Measurements from ENCODE around the gene TYSND1. TPM values are rescaled to one million over a fixed set of nuclear protein-coding genes. Genes with fewer than 3 reads are reported as not detected.

TYSND1 gene
- total RNA-seq, 1 donor: 12.1 TPM

- H3K4me3 ChIP-seq (ENCODE audit: low read depth, low read length): peak overlapping the region; percentile 68
- TF ChIP-seq CTCF (IDR thresholded peaks at IDR 0.05; ENCODE audit: insufficient read depth, low read depth, low read length): no peak
- DNase-seq (ENCODE audit: low read depth): no peak
These were observed 2.0 kb downstream of the TYSND1 start for GRCh38 chr10:70144372-70145110.

DNA sequence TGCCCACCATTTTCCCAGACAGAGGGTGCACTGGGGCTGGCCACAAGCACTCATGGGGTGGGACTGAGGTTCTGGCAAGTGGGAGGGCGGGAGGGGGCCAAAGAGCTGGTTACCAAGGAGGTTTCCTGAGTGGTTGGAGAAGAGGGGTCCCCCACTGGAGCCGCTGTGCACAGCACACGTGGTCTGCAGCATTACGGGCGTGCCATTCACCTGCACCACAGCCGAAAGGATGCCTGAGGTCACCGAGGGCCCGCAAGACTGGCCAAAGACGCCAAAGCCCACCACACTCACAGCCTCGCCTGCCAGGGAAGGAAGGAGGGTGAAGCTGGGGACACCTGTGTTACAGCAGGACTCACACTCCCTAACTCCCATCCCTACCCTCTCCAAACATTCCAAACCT lies 3.9 kb downstream of the TYSND1 start:
- DNase-seq (ENCODE audit: low read depth): no peak

DNA sequence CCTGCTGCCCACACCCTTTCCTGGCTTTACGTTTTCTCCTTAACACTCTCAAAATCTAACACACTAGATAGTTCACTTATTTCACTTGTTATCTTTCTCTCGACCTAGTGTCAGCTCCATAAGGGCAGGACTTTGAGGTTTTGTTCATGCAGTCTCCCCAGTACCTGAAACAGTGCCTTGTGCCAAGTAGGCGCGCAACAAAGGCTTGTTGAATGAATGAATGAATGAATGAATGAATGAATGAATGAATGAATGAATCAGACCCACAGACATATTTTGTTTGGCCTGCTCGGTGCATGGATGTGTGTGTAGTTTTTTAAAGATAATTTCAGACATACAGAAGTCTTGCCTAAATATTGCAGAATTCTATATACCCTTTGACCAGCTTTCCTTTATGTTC lies 6.2 kb downstream of the TYSND1 start:
- DNase-seq (ENCODE audit: low read depth): no peak
- no peak for TF ChIP-seq CTCF (IDR thresholded peaks at IDR 0.05; ENCODE audit: insufficient read depth, low read depth, low read length)
- H3K4me3 ChIP-seq (ENCODE audit: low read depth, low read length): no peak overlapping the region

More for the DNA sequence above, 3.9 kb downstream of the TYSND1 start:
- TF ChIP-seq CTCF (IDR thresholded peaks at IDR 0.05; ENCODE audit: insufficient read depth, low read depth, low read length): no peak
- H3K4me3 ChIP-seq (ENCODE audit: low read depth, low read length): no peak overlapping the region

- H3K4me3 ChIP-seq (ENCODE audit: low read depth, low read length): no peak overlapping the region
- DNase-seq (ENCODE audit: low read depth): no peak
- TF ChIP-seq CTCF (IDR thresholded peaks at IDR 0.05; ENCODE audit: insufficient read depth, low read depth, low read length): no peak
These were observed 6.6 kb downstream of the TYSND1 start for GRCh38 chr10:70139997-70140250.

GRCh38 chr10:70139151-70139996 lies 7.1 kb downstream of the TYSND1 start:
- DNase-seq (ENCODE audit: low read depth): no peak
- no peak overlapping the region for H3K4me3 ChIP-seq (ENCODE audit: low read depth, low read length)
- no peak for TF ChIP-seq CTCF (IDR thresholded peaks at IDR 0.05; ENCODE audit: insufficient read depth, low read depth, low read length)

- no peak overlapping the region for H3K4me3 ChIP-seq (ENCODE audit: low read depth, low read length)
- no peak for TF ChIP-seq CTCF (IDR thresholded peaks at IDR 0.05; ENCODE audit: insufficient read depth, low read depth, low read length)
- DNase-seq (ENCODE audit: low read depth): no peak
These were observed 8.3 kb downstream of the TYSND1 start for GRCh38 chr10:70137927-70138883.

All from fibroblast of villous mesenchyme (primary cell).